SU-DHL-6 (cell line): ENCODE data around the gene FRK.

Experiments
- EZH2phosphoT487 ChIP-seq: fragments of 200-600 bp; sonication (generic), shearing (Covaris generic); conservative IDR thresholded peaks from 2 replicates; pipeline ENCODE4 v1.6.1; 2018; ENCODE audit warnings: mild to moderate bottlenecking, antibody characterized with exemption, low read length, moderate library complexity, mixed read lengths
- TF ChIP-seq, protein P1 (sequence below): fragments of 200-600 bp; sonication (generic); IDR thresholded peaks from one replicate; pipeline ENCODE4 v1.5.1; 2017; ENCODE audit warnings: antibody characterized with exemption, mild to moderate bottlenecking, low read length, moderate library complexity; ENCODE audit not compliant: insufficient read depth, poor library complexity, severe bottlenecking

DNA sequence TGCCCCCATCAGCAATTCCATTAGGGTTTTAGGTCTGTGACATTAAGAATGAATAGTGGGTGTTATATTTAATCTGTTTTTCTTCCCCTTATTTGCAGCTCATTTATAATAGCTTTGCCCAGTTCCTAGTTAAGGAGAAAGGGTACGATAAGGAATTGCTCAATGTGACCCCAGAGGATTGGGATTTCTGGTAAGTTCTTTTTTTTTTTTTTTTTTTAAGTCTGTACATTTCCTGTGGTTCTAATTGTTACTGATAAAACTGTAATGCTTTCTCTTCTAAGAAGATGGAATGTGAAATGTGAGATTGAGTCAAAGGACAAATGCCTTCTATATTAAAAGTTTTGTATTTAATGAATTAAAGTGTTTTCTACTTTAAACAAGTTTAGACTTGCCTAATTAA is 45.5 kb upstream of the FRK start:
- TF ChIP-seq, protein P1, sequence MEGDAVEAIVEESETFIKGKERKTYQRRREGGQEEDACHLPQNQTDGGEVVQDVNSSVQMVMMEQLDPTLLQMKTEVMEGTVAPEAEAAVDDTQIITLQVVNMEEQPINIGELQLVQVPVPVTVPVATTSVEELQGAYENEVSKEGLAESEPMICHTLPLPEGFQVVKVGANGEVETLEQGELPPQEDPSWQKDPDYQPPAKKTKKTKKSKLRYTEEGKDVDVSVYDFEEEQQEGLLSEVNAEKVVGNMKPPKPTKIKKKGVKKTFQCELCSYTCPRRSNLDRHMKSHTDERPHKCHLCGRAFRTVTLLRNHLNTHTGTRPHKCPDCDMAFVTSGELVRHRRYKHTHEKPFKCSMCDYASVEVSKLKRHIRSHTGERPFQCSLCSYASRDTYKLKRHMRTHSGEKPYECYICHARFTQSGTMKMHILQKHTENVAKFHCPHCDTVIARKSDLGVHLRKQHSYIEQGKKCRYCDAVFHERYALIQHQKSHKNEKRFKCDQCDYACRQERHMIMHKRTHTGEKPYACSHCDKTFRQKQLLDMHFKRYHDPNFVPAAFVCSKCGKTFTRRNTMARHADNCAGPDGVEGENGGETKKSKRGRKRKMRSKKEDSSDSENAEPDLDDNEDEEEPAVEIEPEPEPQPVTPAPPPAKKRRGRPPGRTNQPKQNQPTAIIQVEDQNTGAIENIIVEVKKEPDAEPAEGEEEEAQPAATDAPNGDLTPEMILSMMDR: no peak
- no peak for TF ChIP-seq EZH2phosphoT487
